CD14-positive monocyte (primary cell): Measurements from ENCODE around the gene CBX5. TPM values are rescaled to one million over a fixed set of nuclear protein-coding genes. Genes with fewer than 3 reads are reported as not detected.

ENCODE experiments used
- DNase-seq, 3 donors: peaks; one replicate each; pipeline ENCODE4 v3.0.0-alpha.2; 2011 to 2022
- H2AFZ ChIP-seq: 2 replicates; pipeline ENCODE4 v1.6.0; 2012; ENCODE audit warnings: mild to moderate bottlenecking, low read depth, low read length, inconsistent platforms; ENCODE audit not compliant: insufficient read depth, poor library complexity, severe bottlenecking
- H3K27ac ChIP-seq, 2 donors: 1 replicate in 1 of 2; 2 replicates in 1 of 2; pipeline ENCODE4 v1.5.1; 2012 to 2013; ENCODE audit warnings: low read length in 2 of 2, control low read depth in 1 of 2, inconsistent platforms in 1 of 2, low read depth in 1 of 2, mild to moderate bottlenecking in 1 of 2
- H3K27me3 ChIP-seq, 2 donors: one replicate each; pipeline versions ENCODE4 v1.6.0 to v1.6.1; 2011 to 2013; ENCODE audit warnings: low read length in 2 of 2; ENCODE audit not compliant: control insufficient read depth in 2 of 2, insufficient read depth in 2 of 2
- H3K36me3 ChIP-seq, 2 donors: replicated peaks in 1 of 2; 1 replicate in 1 of 2; 2 replicates in 1 of 2; pipeline versions ENCODE4 v1.5.1 to v1.6.1; 2012 to 2013; ENCODE audit warnings: low read length in 2 of 2, control low read depth in 1 of 2, inconsistent platforms in 1 of 2, mild to moderate bottlenecking in 1 of 2; ENCODE audit not compliant: insufficient read depth in 2 of 2, control insufficient read depth in 1 of 2
- H3K4me1 ChIP-seq, 2 donors: 1 replicate in 1 of 2; 2 replicates in 1 of 2; pipeline versions ENCODE4 v1.5.1 to v1.6.1; 2012 to 2013; ENCODE audit warnings: low read length in 2 of 2, control low read depth in 1 of 2, inconsistent platforms in 1 of 2, mild to moderate bottlenecking in 1 of 2, moderate library complexity in 1 of 2; ENCODE audit not compliant: insufficient read depth in 2 of 2, control insufficient read depth in 1 of 2
- H3K4me2 ChIP-seq: replicated peaks from 2 replicates; pipeline ENCODE3; 2012; ENCODE audit warnings: low read length, moderate library complexity, mild to moderate bottlenecking; ENCODE audit not compliant: poor library complexity, severe bottlenecking; ENCODE audit errors: extremely low read depth
- H3K4me3 ChIP-seq, 3 experiments: fragments of 200-600 bp in 1 of 3; sonication (generic) in 1 of 3; replicated peaks in 1 of 3; 1 replicate in 2 of 3; 2 replicates in 1 of 3; pipeline ENCODE4 v1.5.1; 2011 to 2013; ENCODE audit warnings: low read length in 3 of 3, mild to moderate bottlenecking in 3 of 3, control low read depth in 2 of 3, low read depth in 2 of 3, inconsistent platforms in 1 of 3, moderate library complexity in 1 of 3
- H3K79me2 ChIP-seq: 2 replicates; pipeline ENCODE4 v1.6.0; 2012; ENCODE audit warnings: mild to moderate bottlenecking, control low read depth, inconsistent platforms, low read length, moderate library complexity; ENCODE audit not compliant: insufficient read depth
- H3K9ac ChIP-seq: 2 replicates; pipeline ENCODE4 v1.6.0; 2017; ENCODE audit warnings: low read length, mild to moderate bottlenecking; ENCODE audit not compliant: insufficient read depth, poor library complexity, severe bottlenecking
- H3K9me3 ChIP-seq, 2 donors: replicated peaks in 1 of 2; 1 replicate in 1 of 2; 2 replicates in 1 of 2; pipeline versions ENCODE4 v1.5.1 to v1.6.1; 2012 to 2013; ENCODE audit warnings: low read length in 2 of 2, control low read depth in 1 of 2; ENCODE audit not compliant: control insufficient read depth in 1 of 2, insufficient read depth in 1 of 2
- H4K20me1 ChIP-seq: 2 replicates; pipeline ENCODE4 v1.6.0; 2012; ENCODE audit warnings: mild to moderate bottlenecking, low read length, control low read depth, moderate library complexity; ENCODE audit not compliant: insufficient read depth
- H3K27ac Mint-ChIP-seq, 7 donors: one replicate each; pipeline ENCODE4 v1.8.0; 2020; ENCODE audit warnings: mild to moderate bottlenecking in 7 of 7, mixed read lengths in 7 of 7, moderate library complexity in 6 of 7, inconsistent platforms in 2 of 7
- H3K27me3 Mint-ChIP-seq, 3 donors: one replicate each; pipeline ENCODE4 v1.8.0; 2021 to 2022; ENCODE audit warnings: low read depth in 3 of 3, mild to moderate bottlenecking in 3 of 3, mixed read lengths in 3 of 3, moderate library complexity in 3 of 3, inconsistent platforms in 1 of 3
- H3K36me3 Mint-ChIP-seq, 2 donors: one replicate each; pipeline ENCODE4 v1.8.0; 2020; ENCODE audit warnings: mixed read lengths in 2 of 2, inconsistent platforms in 1 of 2, mild to moderate bottlenecking in 1 of 2
- H3K4me1 Mint-ChIP-seq: one replicate; pipeline ENCODE4 v1.8.0; 2020; ENCODE audit warnings: mild to moderate bottlenecking, mixed read lengths
- H3K4me3 Mint-ChIP-seq, 2 donors: one replicate each; pipeline ENCODE4 v1.8.0; 2020; ENCODE audit warnings: mild to moderate bottlenecking in 2 of 2, mixed read lengths in 2 of 2, moderate library complexity in 1 of 2
- H3K9me3 Mint-ChIP-seq, 7 donors: one replicate each; pipeline ENCODE4 v1.8.0; 2020 to 2022; ENCODE audit warnings: mixed read lengths in 7 of 7, mild to moderate bottlenecking in 6 of 7, moderate library complexity in 6 of 7, inconsistent platforms in 2 of 7
- CTCF ChIP-seq: fragments of 200-600 bp; IDR thresholded peaks from one replicate; pipeline ENCODE4 v1.8.0; 2022; ENCODE audit warnings: antibody characterized with exemption, mild to moderate bottlenecking
- WGBS: methylation state at CpG from one replicate; pipeline ENCODE4 v1.1.5; 2013; ENCODE audit warnings: missing lambda C conversion rate; ENCODE audit not compliant: insufficient coverage; 5-methylcytosine and 5-hydroxymethylcytosine counted together
- intact Hi-C, 2 donors: fragments of 100-400 bp; cut with micrococcal nuclease; formaldehyde crosslinking; loops; one replicate each; pipeline versions ENCODE4 v1.15.0 to v1.15.1; 2023
- polyA plus RNA-seq, 3 donors: library from polyadenylated mRNA; depleted of rRNA in 1 of 3; unstranded in 2 of 3; stranded (reverse) in 1 of 3; fragments of 300-500 nt in 2 of 3; fragments of >200 nt in 1 of 3; fragmentation: Illumina TruSeq in 2 of 3; gene quantifications; 1 replicate in 2 of 3; 2 replicates in 1 of 3; pipeline ENCODE4 v1.2.3, GENCODE V29; 2012 to 2021
- small RNA-seq: library from RNA; depleted of rRNA; stranded (forward); fragments of <200 nt; gene quantifications from one replicate; pipeline ENCODE3, GENCODE V24; 2012; ENCODE audit warnings: low read depth; ENCODE audit not compliant: insufficient read length

CBX5 gene
- polyA plus RNA-seq, 3 donors, result 2.9 to 5.4 (median 4.8) TPM

DNA sequence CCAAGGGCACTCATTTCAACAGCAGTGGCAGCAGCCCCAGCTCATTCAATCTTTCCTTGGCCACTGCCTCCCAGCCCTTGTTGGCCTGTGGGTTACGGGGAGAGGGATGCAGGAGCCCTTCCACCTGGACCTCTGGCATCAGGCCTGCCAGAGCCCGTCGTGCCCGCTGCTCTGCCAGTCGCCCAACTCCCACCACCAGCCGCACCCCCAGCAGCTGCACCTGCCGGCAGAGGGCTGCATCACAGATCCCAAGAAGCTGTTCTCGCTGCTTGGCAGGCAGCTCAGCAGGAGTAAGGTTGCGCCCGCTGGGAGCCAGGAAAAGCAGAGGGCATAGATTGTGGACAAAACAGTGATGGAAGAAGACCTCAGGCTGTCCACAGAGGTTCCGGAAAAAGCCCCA lies 97.8 kb downstream of the CBX5 start:
- no peak overlapping the region for H3K27ac Mint-ChIP-seq

More for the DNA sequence above, 97.8 kb downstream of the CBX5 start:
- H3K4me1 ChIP-seq, result no peaks in the 10 kb centered on the region
- H3K4me1 Mint-ChIP-seq, result peaks cover 7% of the 10 kb centered on the region
- peaks cover 18 to 29% of the 10 kb centered on the region in 2 donors for H3K36me3 ChIP-seq
- H2AFZ ChIP-seq, result no peak overlapping the region
- H3K4me3 Mint-ChIP-seq, result no peak overlapping the region
- H3K9ac ChIP-seq, result no peak overlapping the region
- peaks cover 0 to 1% (median 0%) of the 10 kb centered on the region in 7 donors for H3K9me3 Mint-ChIP-seq
- H3K27me3 Mint-ChIP-seq, result peaks cover 9 to 15% (median 10%) of the 10 kb centered on the region in 3 donors
- intact Hi-C loops, result no loop called here
- H3K4me2 ChIP-seq, result no peak overlapping the region
- peaks cover 11% of the 10 kb centered on the region for H4K20me1 ChIP-seq
- WGBS, result 100% methylated on average over 7 of the region's 11 CpGs
- no peak overlapping the region for H3K4me3 ChIP-seq
- no peaks in the 10 kb centered on the region for H3K9me3 ChIP-seq
- no peak for DNase-seq
- no peaks in the 10 kb centered on the region for H3K79me2 ChIP-seq
- peaks cover 0 to 12% of the 10 kb centered on the region in 2 donors for H3K27me3 ChIP-seq
- H3K36me3 Mint-ChIP-seq, result peaks cover 37 to 40% of the 10 kb centered on the region in 2 donors
- TF ChIP-seq CTCF, result no peak
- H3K27ac ChIP-seq, result no peak overlapping the region

Small RNA genes within 50 kb of the gene (small RNA-seq; reads per million reads assigned to genes)
- gene RN7SL390P (not detected), gene RNU6-950P (not detected)

Other genes with a start within 250 kb of the CBX5 start
- gene HOXC5, start 247.1 kb downstream of the CBX5 start, polyA plus RNA-seq, result not detected
- gene HOXC4, start 226.3 kb downstream of the CBX5 start, polyA plus RNA-seq, result not detected
- gene SMUG1, start 91.1 kb downstream of the CBX5 start, polyA plus RNA-seq, result 10 to 100 TPM; 22.2 to 50.8 (median 46.8) TPM
- gene HNRNPA1, start 604 bp upstream of the CBX5 start, polyA plus RNA-seq, result 1,000 to 10,000 TPM in 1 of 3 donors, 100 to 1,000 TPM in 2; 266 to 1,181 (median 308) TPM
- 100 to 1,000 TPM in 1 of 3 donors, 10 to 100 TPM in 2; 79.5 to 157 (median 95.6) TPM for gene NFE2, start 20.9 kb upstream of the CBX5 start, polyA plus RNA-seq
- 100 to 1,000 TPM in 2 of 3 donors, 10 to 100 TPM in 1; 78.9 to 190 (median 176) TPM for gene COPZ1, start 45.0 kb upstream of the CBX5 start, polyA plus RNA-seq
- gene GPR84, start 84.4 kb upstream of the CBX5 start, polyA plus RNA-seq, result 10 to 100 TPM in 1 of 3 donors, 1 to 10 TPM in 2; 2.4 to 14.2 (median 5.6) TPM
- gene ZNF385A, start 104.6 kb upstream of the CBX5 start, polyA plus RNA-seq, result 10 to 100 TPM; 53.9 to 97.6 (median 78.3) TPM
- gene ITGA5, start 139.1 kb upstream of the CBX5 start, polyA plus RNA-seq, result 100 to 1,000 TPM in 1 of 3 donors, 10 to 100 TPM in 2; 85.5 to 142 (median 99.4) TPM
- gene GTSF1, start 193.5 kb upstream of the CBX5 start, polyA plus RNA-seq, result 1 to 10 TPM; 2.6 to 5.8 (median 3.1) TPM
- 100 to 1,000 TPM; 105 to 188 (median 160) TPM for gene NCKAP1L, start 217.6 kb upstream of the CBX5 start, polyA plus RNA-seq